GM12873 (cell line): Measurements from ENCODE around the gene TMEM235.

Source experiments
- CTCF ChIP-seq: IDR thresholded peaks from 2 replicates; pipeline ENCODE4 v1.5.1; 2012; ENCODE audit warnings: low read depth, mild to moderate bottlenecking, moderate library complexity, low read length, control low read depth; ENCODE audit not compliant: insufficient read depth; ENCODE audit errors: missing control alignments

The TMEM235 gene

GRCh38 chr17:78236362-78237127 lies 5.1 kb downstream of the TMEM235 start:
- TF ChIP-seq CTCF, result no peak

- no peak for TF ChIP-seq CTCF
Observed at GRCh38 chr17:78237401-78238012, 6.1 kb downstream of the TMEM235 start.

DNA sequence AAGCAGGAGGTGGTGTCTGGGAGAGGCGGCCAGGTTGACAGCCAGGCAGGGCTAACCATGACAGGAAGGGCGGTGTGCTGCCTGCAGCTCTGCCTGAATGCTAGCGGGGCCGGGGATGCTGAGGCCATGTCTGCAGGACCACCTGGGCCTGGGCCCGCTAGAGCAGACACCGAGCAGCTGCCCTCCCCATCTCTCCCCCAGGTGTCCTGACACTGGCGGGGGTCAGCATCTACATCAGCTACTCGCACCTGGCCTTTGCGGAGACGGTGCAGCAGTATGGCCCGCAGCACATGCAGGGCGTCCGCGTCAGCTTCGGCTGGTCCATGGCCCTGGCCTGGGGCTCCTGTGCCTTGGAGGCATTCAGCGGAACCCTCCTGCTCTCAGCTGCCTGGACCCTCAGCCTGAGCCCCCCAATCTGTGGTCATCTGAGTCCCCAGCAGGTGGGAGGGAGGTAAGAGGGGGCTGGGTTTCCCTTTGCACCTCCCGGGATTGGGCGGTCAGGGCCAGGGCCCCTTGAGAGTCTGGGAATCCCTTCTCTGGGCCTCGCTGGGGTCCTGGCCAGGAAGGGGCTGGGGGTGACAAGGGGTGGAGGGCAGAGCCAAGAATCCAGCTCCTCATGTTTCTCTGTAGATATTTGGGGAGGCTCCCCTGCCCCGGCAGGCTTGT lies 7.5 kb downstream of the TMEM235 start:
- TF ChIP-seq CTCF, result no peak

DNA sequence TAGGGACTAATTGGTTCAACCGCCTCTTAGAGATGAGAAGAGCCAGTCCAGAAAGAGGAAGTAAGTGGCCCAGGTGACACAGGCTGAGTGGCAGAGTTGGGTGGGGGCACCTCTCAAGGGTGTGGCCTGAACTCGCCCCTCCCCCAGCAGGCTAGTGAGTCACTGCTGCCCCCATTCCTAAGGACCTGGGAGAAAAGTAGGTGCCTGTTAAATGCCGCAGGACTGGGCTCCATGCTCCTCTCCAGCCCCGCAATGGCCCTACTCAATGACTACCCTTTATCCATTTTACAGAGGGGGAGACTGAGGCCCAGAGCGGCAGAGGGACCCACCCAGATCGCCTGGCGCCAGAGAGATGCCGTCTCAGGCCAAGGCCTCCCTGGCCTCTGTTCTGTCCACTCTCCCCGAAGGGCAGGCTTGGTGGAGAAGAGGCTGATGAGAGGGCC lies 8.1 kb downstream of the TMEM235 start:
- TF ChIP-seq CTCF, result no peak

DNA sequence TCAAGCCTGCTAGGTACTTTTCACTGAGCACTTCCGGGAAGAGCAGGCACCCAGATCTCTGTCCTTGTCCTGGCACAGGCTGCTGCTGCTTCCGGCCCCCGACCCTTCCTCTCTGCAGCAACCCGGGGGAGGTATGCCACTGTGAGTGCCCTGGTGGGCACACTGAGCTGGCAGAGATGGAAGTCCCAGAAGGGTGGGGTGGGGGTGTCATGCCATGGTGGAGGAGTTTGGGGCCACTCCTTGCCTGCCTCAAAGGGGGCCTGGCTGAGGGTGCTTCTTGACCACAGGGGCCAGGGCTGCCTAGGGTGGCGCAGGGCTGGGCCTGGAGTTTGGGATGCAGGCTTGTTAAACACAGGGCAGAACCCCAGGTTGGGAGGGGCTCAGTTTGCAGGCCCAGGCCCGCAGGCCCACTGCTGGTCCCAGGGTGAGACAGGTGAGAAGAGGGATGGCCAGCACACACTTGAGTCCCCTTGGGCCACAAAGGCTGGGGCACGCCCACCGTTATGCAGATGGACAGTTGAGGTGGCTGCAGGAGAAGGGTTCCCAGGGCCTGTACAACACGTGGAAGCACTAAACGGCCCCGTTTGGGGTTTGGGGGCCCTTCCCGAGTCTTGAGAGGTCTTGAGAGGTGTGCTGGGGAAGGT lies 8.7 kb downstream of the TMEM235 start:
- no peak for TF ChIP-seq CTCF

GRCh38 chr17:78240839-78241238 lies 9.4 kb downstream of the TMEM235 start:
- no peak for TF ChIP-seq CTCF
